Measurements from ENCODE around the gene EEPD1. TPM values are rescaled to one million over a fixed set of nuclear protein-coding genes. Genes with fewer than 3 reads are reported as not detected.

The EEPD1 gene
- total and polyA plus RNA-seq, 8 donors: 14.0 to 134 (median 19.4) TPM

DNA sequence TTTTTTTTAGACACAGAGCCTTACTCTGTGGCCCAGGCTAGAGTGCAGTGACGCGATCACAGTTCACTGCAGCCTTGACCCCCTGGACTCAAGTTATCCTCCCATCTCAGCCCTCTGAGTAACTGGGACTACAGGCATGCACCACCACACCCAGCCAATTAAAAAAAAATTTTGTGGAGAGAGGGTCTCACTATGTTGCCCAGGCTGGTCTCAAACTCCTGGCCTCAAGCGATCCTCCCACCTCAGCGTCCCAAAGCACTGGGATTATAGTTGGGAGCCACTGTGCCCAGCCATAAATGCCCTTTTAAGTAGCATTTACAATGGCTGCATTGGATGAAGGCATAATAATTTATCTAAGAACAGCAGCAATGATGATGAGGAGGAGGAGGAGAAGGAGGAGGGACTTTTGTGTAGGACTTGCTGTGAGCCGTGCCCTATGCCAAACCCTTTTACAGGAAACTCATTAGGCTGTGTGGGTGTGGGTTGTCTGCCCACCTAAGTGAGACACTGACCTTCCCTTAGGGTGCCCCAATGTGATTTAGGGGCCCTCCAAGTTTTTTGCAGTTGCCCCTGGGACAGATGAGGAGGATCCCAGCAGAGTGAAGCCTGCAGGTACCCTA, 51.1 kb downstream of the EEPD1 start:
- Histone ChIP-seq H3K4me1 (peaks cover 26 to 74% (median 51%) of the 10 kb centered on the region in 4 donors), H3K4me3 (no peak overlapping the region), H3K27me3 (no peaks in the 10 kb centered on the region), H3K27ac (no peak overlapping the region), H3K36me3 (no peaks in the 10 kb centered on the region), H3K9me3 (no peaks in the 10 kb centered on the region)
- 80 to 96% (median 91%) methylated on average over 5 of the region's 5 CpGs for WGBS, 5 donors
- DNase-seq: no peak
- intact Hi-C loops (cut with DNase I; ENCODE audit: low total_unique reads): no loop called here
- TF ChIP-seq POLR2A (IDR thresholded peaks at IDR 0.05): no peak
- TF ChIP-seq POLR2AphosphoS5 (IDR thresholded peaks at IDR 0.05): no peak
- TF ChIP-seq, protein P1, sequence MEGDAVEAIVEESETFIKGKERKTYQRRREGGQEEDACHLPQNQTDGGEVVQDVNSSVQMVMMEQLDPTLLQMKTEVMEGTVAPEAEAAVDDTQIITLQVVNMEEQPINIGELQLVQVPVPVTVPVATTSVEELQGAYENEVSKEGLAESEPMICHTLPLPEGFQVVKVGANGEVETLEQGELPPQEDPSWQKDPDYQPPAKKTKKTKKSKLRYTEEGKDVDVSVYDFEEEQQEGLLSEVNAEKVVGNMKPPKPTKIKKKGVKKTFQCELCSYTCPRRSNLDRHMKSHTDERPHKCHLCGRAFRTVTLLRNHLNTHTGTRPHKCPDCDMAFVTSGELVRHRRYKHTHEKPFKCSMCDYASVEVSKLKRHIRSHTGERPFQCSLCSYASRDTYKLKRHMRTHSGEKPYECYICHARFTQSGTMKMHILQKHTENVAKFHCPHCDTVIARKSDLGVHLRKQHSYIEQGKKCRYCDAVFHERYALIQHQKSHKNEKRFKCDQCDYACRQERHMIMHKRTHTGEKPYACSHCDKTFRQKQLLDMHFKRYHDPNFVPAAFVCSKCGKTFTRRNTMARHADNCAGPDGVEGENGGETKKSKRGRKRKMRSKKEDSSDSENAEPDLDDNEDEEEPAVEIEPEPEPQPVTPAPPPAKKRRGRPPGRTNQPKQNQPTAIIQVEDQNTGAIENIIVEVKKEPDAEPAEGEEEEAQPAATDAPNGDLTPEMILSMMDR (IDR thresholded peaks at IDR 0.05): no peak
- no peak for TF ChIP-seq EP300 (IDR thresholded peaks at IDR 0.05)

- H3K27ac ChIP-seq: peak overlapping the region in 2 of 5 donors; percentile 29 to 69
- no peaks in the 10 kb centered on the region for H3K36me3 ChIP-seq
- no peaks in the 10 kb centered on the region for H3K9me3 ChIP-seq
- intact Hi-C loops (cut with DNase I; ENCODE audit: low total_unique reads): no loop called here
- peaks cover 32 to 83% (median 56%) of the 10 kb centered on the region in 4 donors for H3K4me1 ChIP-seq
- TF ChIP-seq POLR2A (IDR thresholded peaks at IDR 0.05): no peak
- no peak for TF ChIP-seq POLR2AphosphoS5 (IDR thresholded peaks at IDR 0.05)
- TF ChIP-seq EP300 (IDR thresholded peaks at IDR 0.05): no peak
- TF ChIP-seq, protein P1 (IDR thresholded peaks at IDR 0.05): no peak
- H3K27me3 ChIP-seq: no peaks in the 10 kb centered on the region
- WGBS, 5 donors: 78 to 91% (median 86%) methylated on average over 6 of the region's 6 CpGs
- no peak overlapping the region for H3K4me3 ChIP-seq
- DNase-seq: no peak
Observed at GRCh38 chr7:36204929-36205635, 52.0 kb downstream of the EEPD1 start.

- Histone ChIP-seq H3K27me3 (no peaks in the 10 kb centered on the region), H3K36me3 (no peaks in the 10 kb centered on the region), H3K4me1 (peaks cover 36 to 89% (median 61%) of the 10 kb centered on the region in 4 donors), H3K9me3 (no peaks in the 10 kb centered on the region), H3K27ac (peak overlapping the region in 2 of 5 donors; percentile 49 to 69), H3K4me3 (no peak overlapping the region)
- 82 to 94% (median 90%) methylated on average over 6 of the region's 6 CpGs for WGBS, 5 donors
- TF ChIP-seq POLR2A (IDR thresholded peaks at IDR 0.05) (no peak), POLR2AphosphoS5 (IDR thresholded peaks at IDR 0.05) (no peak)
- intact Hi-C loops (cut with DNase I; ENCODE audit: low total_unique reads): no loop called here
- DNase-seq: no peak
Observed at GRCh38 chr7:36205803-36206202, 52.7 kb downstream of the EEPD1 start.

DNA sequence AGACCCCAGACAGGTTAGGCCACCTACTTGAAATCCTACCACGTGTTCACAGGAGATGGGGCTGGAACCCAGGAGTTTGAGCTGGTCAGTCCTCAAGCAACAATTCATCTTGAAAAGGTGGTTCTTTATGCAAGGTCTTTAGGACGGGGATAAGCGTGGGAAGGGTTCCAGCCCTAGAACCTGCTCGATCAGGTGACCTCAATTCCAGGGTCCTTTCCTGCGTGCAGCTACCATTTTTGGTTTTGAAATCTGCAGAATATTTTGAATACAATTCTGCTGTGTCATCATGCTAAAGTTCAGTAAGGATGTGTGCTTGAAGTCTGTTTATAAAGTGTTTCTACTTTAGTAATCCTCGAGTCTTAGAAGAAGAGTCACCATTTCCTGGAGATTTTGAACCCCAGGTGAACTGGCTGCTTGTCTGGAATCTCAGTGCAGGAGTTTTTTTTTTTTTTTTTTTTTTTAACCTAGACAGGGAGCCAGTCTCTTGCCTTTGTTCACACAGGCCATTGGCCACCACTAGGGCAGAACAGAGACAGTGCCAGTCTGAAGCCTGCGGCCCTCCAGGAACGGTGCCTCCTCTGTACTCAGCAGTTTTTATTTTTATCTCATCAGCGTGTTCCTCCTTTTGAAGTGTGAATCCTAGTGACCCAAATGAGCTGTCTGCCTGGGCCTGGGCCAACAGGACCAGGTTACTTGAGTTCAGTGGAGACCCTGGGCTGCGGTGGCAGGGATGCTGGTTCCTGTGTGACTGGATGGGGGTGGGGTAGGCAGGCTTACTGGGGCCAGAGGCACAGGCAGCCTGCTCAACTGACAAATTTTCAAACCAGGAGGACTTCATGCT, 54.6 kb downstream of the EEPD1 start:
- WGBS, 5 donors: 50 to 69% (median 60%) methylated on average over 10 of the region's 10 CpGs
- Histone ChIP-seq H3K9me3 (no peaks in the 10 kb centered on the region), H3K27me3 (no peaks in the 10 kb centered on the region), H3K36me3 (no peaks in the 10 kb centered on the region), H3K27ac (peak overlapping the region; percentile 41 to 69 (median 68)), H3K4me1 (peaks cover 29 to 78% (median 54%) of the 10 kb centered on the region in 4 donors), H3K4me3 (no peak overlapping the region)
- intact Hi-C loops (cut with DNase I; ENCODE audit: low total_unique reads): no loop called here
- TF ChIP-seq POLR2AphosphoS5 (IDR thresholded peaks at IDR 0.05) (peak in 1 of 3 donors; percentile 51), EP300 (IDR thresholded peaks at IDR 0.05) (no peak)
- DNase-seq: peak; percentile 36 to 63

DNA sequence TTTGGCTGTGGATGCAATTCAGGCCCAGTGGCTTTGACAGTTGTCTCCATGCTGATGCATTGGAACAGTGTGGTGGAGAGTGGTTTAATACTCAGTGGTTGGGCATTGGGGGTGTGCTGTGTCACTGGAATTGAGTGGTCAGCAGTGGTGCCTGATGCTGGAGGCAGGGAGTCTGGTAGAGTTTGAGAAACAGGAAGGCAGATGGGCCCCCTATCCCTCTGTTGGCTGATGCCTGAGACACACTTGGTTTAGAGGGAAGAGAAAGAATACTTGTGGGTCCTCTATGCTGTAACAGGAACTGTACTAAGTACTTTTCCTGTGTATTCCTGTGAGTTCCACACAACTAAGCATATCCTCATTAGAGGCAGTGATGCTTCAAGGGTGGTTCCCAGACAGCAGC, 55.4 kb downstream of the EEPD1 start:
- intact Hi-C loops (cut with DNase I; ENCODE audit: low total_unique reads): no loop called here
- Histone ChIP-seq H3K4me3 (no peak overlapping the region), H3K27ac (peak overlapping the region; percentile 41 to 69 (median 68)), H3K36me3 (no peaks in the 10 kb centered on the region), H3K27me3 (no peaks in the 10 kb centered on the region), H3K9me3 (no peaks in the 10 kb centered on the region), H3K4me1 (peaks cover 22 to 70% (median 47%) of the 10 kb centered on the region in 4 donors)
- no peak for DNase-seq
- TF ChIP-seq POLR2AphosphoS5 (IDR thresholded peaks at IDR 0.05): no peak
- TF ChIP-seq POLR2A (IDR thresholded peaks at IDR 0.05): no peak
- TF ChIP-seq, protein P1 (IDR thresholded peaks at IDR 0.05): no peak
